H1 (cell line): ENCODE data around the gene OR8G5. TPM values are rescaled to one million over a fixed set of nuclear protein-coding genes. Genes with fewer than 3 reads are reported as not detected.

ENCODE experiments used
- CTCF ChIA-PET: fragments of 300-600 bp; sonication (Branson Sonifier 250); formaldehyde crosslinking; loops from one replicate; lab custom pipeline; 2021; ENCODE audit not compliant: partially characterized antibody; lab: Charles Lee
- POLR2A ChIA-PET: fragments of 300-600 bp; sonication (Branson Sonifier 250); formaldehyde crosslinking; loops from one replicate; lab custom pipeline; 2021; ENCODE audit warnings: inconsistent platforms; ENCODE audit not compliant: partially characterized antibody; lab: Charles Lee
- DNase-seq, 2 experiments: peaks; one replicate each; pipeline versions ENCODE4 v3.0.0 to v3.0.0-alpha.2; 2010 to 2022; ENCODE audit warnings: low spot score in 2 of 2, low read depth in 1 of 2, mixed read lengths in 1 of 2
- FAIRE-seq: peaks from 2 replicates; lab custom pipeline; 2011; peaks lifted over from hg19 to GRCh38; lab: Jason Lieb, UNC
- H2AFZ ChIP-seq: 2 replicates; pipeline ENCODE4 v1.8.1; 2012; ENCODE audit warnings: low read length, inconsistent platforms
- H2AK5ac ChIP-seq: 2 replicates; pipeline ENCODE4 v1.6.1; 2013; ENCODE audit warnings: low read depth, low read length
- H2BK120ac ChIP-seq: replicated peaks from 2 replicates; pipeline ENCODE3; 2013; ENCODE audit warnings: low read depth, low read length, inconsistent platforms
- H2BK12ac ChIP-seq: 2 replicates; pipeline ENCODE4 v1.6.1; 2013; ENCODE audit warnings: low read depth, low read length
- H2BK15ac ChIP-seq: 2 replicates; pipeline ENCODE4 v1.6.1; 2013; ENCODE audit warnings: low read length
- H2BK20ac ChIP-seq: 2 replicates; pipeline ENCODE4 v1.6.1; 2013; ENCODE audit warnings: low read length
- H2BK5ac ChIP-seq: 2 replicates; pipeline ENCODE4 v1.6.1; 2013; ENCODE audit warnings: low read depth, low read length
- H3K14ac ChIP-seq: 2 replicates; pipeline ENCODE4 v1.6.1; 2013; ENCODE audit warnings: inconsistent platforms; ENCODE audit not compliant: insufficient read length
- H3K18ac ChIP-seq: 2 replicates; pipeline ENCODE4 v1.6.1; 2013; ENCODE audit warnings: low read length; ENCODE audit errors: extremely low read depth
- H3K23ac ChIP-seq: 2 replicates; pipeline ENCODE4 v1.6.1; 2013; ENCODE audit warnings: inconsistent platforms; ENCODE audit not compliant: insufficient read length
- H3K23me2 ChIP-seq: 2 replicates; pipeline ENCODE4 v1.6.1; 2013; ENCODE audit warnings: low read depth, low read length
- H3K27ac ChIP-seq: 2 replicates; pipeline ENCODE4 v1.6.1; 2011; ENCODE audit warnings: low read depth, low read length, inconsistent platforms
- H3K27me3 ChIP-seq, 4 experiments: replicated peaks in 1 of 4; 1 replicate in 1 of 4; 2 replicates in 3 of 4; pipeline versions ENCODE4 v1.6.1 to v1.8.1; 2011 to 2013; ENCODE audit warnings: low read length in 3 of 4, mild to moderate bottlenecking in 3 of 4, inconsistent platforms in 2 of 4, mixed read lengths in 2 of 4, moderate library complexity in 1 of 4; ENCODE audit not compliant: control insufficient read depth in 3 of 4, insufficient read depth in 3 of 4; ENCODE audit errors: extremely low read depth in 1 of 4
- H3K36me3 ChIP-seq, 4 experiments: 2 replicates each; pipeline versions ENCODE4 v1.6.1 to v1.8.1; 2011 to 2013; ENCODE audit warnings: mild to moderate bottlenecking in 4 of 4, low read length in 3 of 4, moderate library complexity in 2 of 4, control low read depth in 1 of 4, inconsistent platforms in 1 of 4; ENCODE audit not compliant: insufficient read depth in 4 of 4, control insufficient read depth in 2 of 4
- H3K4ac ChIP-seq: replicated peaks from 2 replicates; pipeline ENCODE3; 2013; ENCODE audit warnings: low read length, low read depth, mixed read lengths, inconsistent platforms; ENCODE audit not compliant: insufficient read length
- H3K4me1 ChIP-seq, 4 experiments: replicated peaks in 1 of 4; 1 replicate in 1 of 4; 2 replicates in 3 of 4; pipeline versions ENCODE4 v1.6.1 to v1.8.1; 2011 to 2013; ENCODE audit warnings: low read length in 3 of 4, inconsistent platforms in 2 of 4, mixed read lengths in 1 of 4; ENCODE audit not compliant: insufficient read depth in 4 of 4, control insufficient read depth in 3 of 4
- H3K4me2 ChIP-seq, 2 experiments: 2 replicates each; pipeline versions ENCODE4 v1.6.1 to v1.8.1; 2011 to 2013; ENCODE audit warnings: low read depth in 2 of 2, low read length in 2 of 2, control low read depth in 1 of 2, inconsistent platforms in 1 of 2, mild to moderate bottlenecking in 1 of 2; ENCODE audit not compliant: insufficient read depth in 1 of 2
- H3K4me3 ChIP-seq, 4 experiments: fragments of 200-600, 300-600 bp in 1 of 4; sonication (generic), shearing (Covaris generic), sonication (Bioruptor Twin) in 1 of 4; 2 replicates each; pipeline versions ENCODE4 v1.5.1 to v1.8.1; 2011 to 2016; ENCODE audit warnings: low read length in 4 of 4, low read depth in 3 of 4, control low read depth in 2 of 4, inconsistent platforms in 2 of 4, mild to moderate bottlenecking in 2 of 4, mixed read lengths in 1 of 4, moderate library complexity in 1 of 4; ENCODE audit not compliant: insufficient read depth in 2 of 4; ENCODE audit errors: extremely low read depth in 1 of 4
- H3K56ac ChIP-seq: replicated peaks from 2 replicates; pipeline ENCODE3; 2013; ENCODE audit warnings: low read depth, mild to moderate bottlenecking, mixed read lengths, low read length, inconsistent platforms; ENCODE audit not compliant: insufficient read length
- H3K79me1 ChIP-seq: 2 replicates; pipeline ENCODE4 v1.6.1; 2013; ENCODE audit warnings: low read depth, low read length, control low read depth
- H3K79me2 ChIP-seq, 2 experiments: 2 replicates each; pipeline versions ENCODE4 v1.6.1 to v1.8.1; 2012 to 2013; ENCODE audit warnings: low read length in 2 of 2, mild to moderate bottlenecking in 2 of 2, inconsistent platforms in 1 of 2; ENCODE audit not compliant: insufficient read depth in 2 of 2, control insufficient read depth in 1 of 2
- H3K9ac ChIP-seq, 4 experiments: replicated peaks in 1 of 4; 1 replicate in 1 of 4; 2 replicates in 3 of 4; pipeline versions ENCODE4 v1.6.1 to v1.8.1; 2011 to 2013; ENCODE audit warnings: low read depth in 3 of 4, low read length in 3 of 4, control low read depth in 2 of 4, mild to moderate bottlenecking in 2 of 4, moderate library complexity in 2 of 4, inconsistent platforms in 1 of 4; ENCODE audit errors: extremely low read depth in 1 of 4
- H3K9me3 ChIP-seq, 2 experiments: 2 replicates each; pipeline versions ENCODE4 v1.6.1 to v1.8.1; 2012 to 2013; ENCODE audit warnings: mild to moderate bottlenecking in 2 of 2, moderate library complexity in 2 of 2, control low read depth in 1 of 2, inconsistent platforms in 1 of 2, low read depth in 1 of 2, low read length in 1 of 2, mixed read lengths in 1 of 2; ENCODE audit not compliant: insufficient read depth in 2 of 2
- H4K20me1 ChIP-seq, 2 experiments: replicated peaks in 1 of 2; 2 replicates each; pipeline versions ENCODE3 to v1.8.1; 2011 to 2013; ENCODE audit warnings: inconsistent platforms in 2 of 2, low read length in 2 of 2, mild to moderate bottlenecking in 1 of 2; ENCODE audit not compliant: insufficient read depth in 2 of 2, control insufficient read depth in 1 of 2
- H4K5ac ChIP-seq: 2 replicates; pipeline ENCODE4 v1.6.1; 2013; ENCODE audit warnings: low read length, low read depth, mixed read lengths, inconsistent platforms; ENCODE audit not compliant: insufficient read length
- H4K8ac ChIP-seq: 2 replicates; pipeline ENCODE4 v1.8.0; 2013; ENCODE audit warnings: mild to moderate bottlenecking, moderate library complexity, low read length, inconsistent platforms; ENCODE audit not compliant: insufficient read depth; ENCODE audit errors: extremely low read depth
- H4K91ac ChIP-seq: replicated peaks from 2 replicates; pipeline ENCODE3; 2013; ENCODE audit warnings: low read length, mixed read lengths, inconsistent platforms; ENCODE audit not compliant: insufficient read length
- EGR1 ChIP-seq: IDR thresholded peaks from 2 replicates; pipeline ENCODE4 v1.6.1; 2011; ENCODE audit warnings: low read depth, low read length, borderline replicate concordance
- EP300 ChIP-seq, 2 experiments: IDR thresholded peaks; 1 replicate in 1 of 2; 2 replicates in 1 of 2; pipeline ENCODE4 v1.6.1; 2011 to 2012; ENCODE audit warnings: low read depth in 2 of 2, low read length in 2 of 2, mild to moderate bottlenecking in 2 of 2, borderline replicate concordance in 1 of 2, inconsistent platforms in 1 of 2, moderate library complexity in 1 of 2
- KDM4A ChIP-seq: IDR thresholded peaks from one replicate; pipeline ENCODE4 v1.7.1; 2012; ENCODE audit warnings: low read depth, mild to moderate bottlenecking, moderate library complexity, low read length, inconsistent platforms; ENCODE audit not compliant: severe bottlenecking
- POU5F1 ChIP-seq: IDR thresholded peaks from 2 replicates; pipeline ENCODE4 v1.6.1; 2011; ENCODE audit warnings: low read depth, mild to moderate bottlenecking, low read length, moderate library complexity
- SIRT6 ChIP-seq: IDR thresholded peaks from one replicate; pipeline ENCODE4 v1.7.1; 2012; ENCODE audit warnings: low read length, inconsistent platforms
- SIX5 ChIP-seq: IDR thresholded peaks from 2 replicates; pipeline ENCODE4 v1.6.1; 2011; ENCODE audit warnings: mild to moderate bottlenecking, low read depth, low read length
- TAF7 ChIP-seq: optimal IDR thresholded peaks from 2 replicates; pipeline ENCODE3; 2011; ENCODE audit warnings: low read depth, mild to moderate bottlenecking, inconsistent platforms, low read length, moderate library complexity, borderline replicate concordance
- TBP ChIP-seq: IDR thresholded peaks from 2 replicates; pipeline ENCODE4 v1.6.1; 2011; ENCODE audit warnings: low read depth, low read length, improper control_type of control experiment
- WGBS, 2 experiments: shearing (Covaris generic) in 1 of 2; methylation state at CpG; one replicate each; pipeline versions ENCODE4 v1.1.6 to v1.1.7; 2013 to 2015; ENCODE audit warnings: low lambda C conversion rate in 2 of 2, mixed read lengths in 2 of 2, inconsistent platforms in 1 of 2, low coverage in 1 of 2, missing lambda C conversion rate in 1 of 2; ENCODE audit not compliant: insufficient replicate concordance in 2 of 2, insufficient coverage in 1 of 2, insufficient read length in 1 of 2; ENCODE audit errors: extremely low coverage in 1 of 2, missing lambda C conversion rate in 1 of 2; 5-methylcytosine and 5-hydroxymethylcytosine counted together
- polyA plus RNA-seq, 7 experiments: library from polyadenylated mRNA; depleted of rRNA in 3 of 7; stranded (reverse) in 5 of 7; unstranded in 2 of 7; fragments of >200 nt in 5 of 7; fragments of 200-250 nt in 2 of 7; gene quantifications; 1 replicate in 5 of 7; 2 replicates in 1 of 7; 4 replicates in 1 of 7; pipeline versions ENCODE4 v1.2.1 to v1.2.3, GENCODE V29; 2011 to 2013; ENCODE audit warnings: missing spikeins in 2 of 7, mixed read lengths in 2 of 7
- total RNA-seq: library from RNA; stranded (reverse); fragmentation: NEBNext Ultra II Directional; extraction: Animal tissue kit (Norgen Biotek cat#: 25700); gene quantifications from 2 replicates; pipeline ENCODE4 v1.2.1, GENCODE V29; 2021

Gene OR8G5
- total and polyA plus RNA-seq, 2 of the 8 experiments (the other 6 are each of a cell fraction or from before 2014, with no cell fraction given) = not detected

GRCh38 chr11:124214027-124214426, 42.1 kb upstream of the OR8G5 start:
- H2BK12ac ChIP-seq = no peak overlapping the region
- no peak overlapping the region for H2BK20ac ChIP-seq
- H3K79me2 ChIP-seq = no peaks in the 10 kb centered on the region
- H2BK120ac ChIP-seq = no peak overlapping the region
- no peaks in the 10 kb centered on the region for H3K79me1 ChIP-seq
- no peak overlapping the region for H3K4me2 ChIP-seq
- no peak overlapping the region for H2AK5ac ChIP-seq
- H4K5ac ChIP-seq = no peak overlapping the region
- no peak overlapping the region for H2BK15ac ChIP-seq
- CTCF ChIA-PET = interaction anchor here (0.6 kb wide), 1 partner anchor 19 kb away, joined by 3 read pairs; no protein-coding TSS in a partner anchor
- no peak overlapping the region for H3K14ac ChIP-seq
- H3K56ac ChIP-seq = no peak overlapping the region
- no peak overlapping the region for H3K4ac ChIP-seq
- H3K36me3 ChIP-seq = no peaks in the 10 kb centered on the region
- H3K23ac ChIP-seq = no peak overlapping the region
- 90% methylated on average over 3 of the region's 3 CpGs; no CpG with 5 or more reads in 1 of the 2 experiments for WGBS, 2 experiments
- no peak overlapping the region for H3K9ac ChIP-seq
- no peak overlapping the region for H3K4me3 ChIP-seq
- H3K9me3 ChIP-seq = no peaks in the 10 kb centered on the region; a peak in 1 of 4 replicates
- POLR2A ChIA-PET = no interaction called here
- DNase-seq (no peak), FAIRE-seq (no peak)
- no peak overlapping the region for H2AFZ ChIP-seq
- H3K4me1 ChIP-seq = no peaks in the 10 kb centered on the region
- H4K20me1 ChIP-seq = no peaks in the 10 kb centered on the region
- H3K27ac ChIP-seq = no peak overlapping the region
- no peak overlapping the region for H4K8ac ChIP-seq
- H3K18ac ChIP-seq = no peak overlapping the region
- H2BK5ac ChIP-seq = no peak overlapping the region
- H4K91ac ChIP-seq = no peak overlapping the region
- no peaks in the 10 kb centered on the region for H3K27me3 ChIP-seq
- no peaks in the 10 kb centered on the region for H3K23me2 ChIP-seq
- TF ChIP-seq POU5F1 (no peak), KDM4A (no peak), TAF7 (no peak), EP300 (IDR thresholded peaks at IDR 0.05; ENCODE audit: borderline replicate concordance in 1 of 2, low read depth in 2 of 2, low read length in 2 of 2) (no peak), EGR1 (no peak), TBP (no peak), SIRT6 (no peak), SIX5 (no peak)
